Measurements from ENCODE around the gene JAZF1. TPM values are rescaled to one million over a fixed set of nuclear protein-coding genes. Genes with fewer than 3 reads are reported as not detected.

The JAZF1 gene
- total RNA-seq, 1 experiment from 2014 or later = 14.2 TPM

DNA sequence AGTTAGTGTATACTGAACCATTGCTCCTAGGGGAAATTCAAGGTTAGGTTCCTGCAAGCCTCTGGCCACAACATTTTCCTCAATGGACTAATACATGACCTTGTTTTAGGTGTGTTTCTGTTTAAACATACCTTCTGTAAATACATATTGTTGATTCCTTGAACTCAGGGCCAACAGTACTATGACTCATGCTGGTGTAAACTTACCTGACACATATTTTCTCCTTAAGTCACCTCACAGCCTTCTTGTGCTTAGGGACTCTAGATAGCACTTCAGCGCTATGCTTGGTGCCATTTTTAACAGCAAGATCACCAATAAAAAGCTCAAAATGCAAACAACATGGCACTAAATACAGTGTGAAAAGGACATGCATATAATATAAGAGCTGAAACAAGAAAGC is 264.2 kb downstream of the JAZF1 start:
- CTCF ChIA-PET = interaction anchor here (0.7 to 1.1 kb wide), 2 partner anchors 9 to 181 kb away, joined by 3 to 4 read pairs; no protein-coding TSS in a partner anchor
- no peaks in the 10 kb centered on the region for H3K27me3 Mint-ChIP-seq (ENCODE audit: insufficient read depth, unreplicated experiment)
- TF ChIP-seq, protein P1, sequence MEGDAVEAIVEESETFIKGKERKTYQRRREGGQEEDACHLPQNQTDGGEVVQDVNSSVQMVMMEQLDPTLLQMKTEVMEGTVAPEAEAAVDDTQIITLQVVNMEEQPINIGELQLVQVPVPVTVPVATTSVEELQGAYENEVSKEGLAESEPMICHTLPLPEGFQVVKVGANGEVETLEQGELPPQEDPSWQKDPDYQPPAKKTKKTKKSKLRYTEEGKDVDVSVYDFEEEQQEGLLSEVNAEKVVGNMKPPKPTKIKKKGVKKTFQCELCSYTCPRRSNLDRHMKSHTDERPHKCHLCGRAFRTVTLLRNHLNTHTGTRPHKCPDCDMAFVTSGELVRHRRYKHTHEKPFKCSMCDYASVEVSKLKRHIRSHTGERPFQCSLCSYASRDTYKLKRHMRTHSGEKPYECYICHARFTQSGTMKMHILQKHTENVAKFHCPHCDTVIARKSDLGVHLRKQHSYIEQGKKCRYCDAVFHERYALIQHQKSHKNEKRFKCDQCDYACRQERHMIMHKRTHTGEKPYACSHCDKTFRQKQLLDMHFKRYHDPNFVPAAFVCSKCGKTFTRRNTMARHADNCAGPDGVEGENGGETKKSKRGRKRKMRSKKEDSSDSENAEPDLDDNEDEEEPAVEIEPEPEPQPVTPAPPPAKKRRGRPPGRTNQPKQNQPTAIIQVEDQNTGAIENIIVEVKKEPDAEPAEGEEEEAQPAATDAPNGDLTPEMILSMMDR (IDR thresholded peaks at IDR 0.05; ENCODE audit: unreplicated experiment) = no peak
- intact Hi-C loops (cut with micrococcal nuclease) = no loop called here
- no peaks in the 10 kb centered on the region for H3K4me1 Mint-ChIP-seq (ENCODE audit: insufficient read depth, unreplicated experiment)
- H3K4me3 Mint-ChIP-seq (ENCODE audit: unreplicated experiment) = no peak overlapping the region
- POLR2A ChIA-PET = no interaction called here
- no peaks in the 10 kb centered on the region for H3K9me3 Mint-ChIP-seq (ENCODE audit: unreplicated experiment)
- H3K36me3 Mint-ChIP-seq (ENCODE audit: insufficient read depth, unreplicated experiment) = no peaks in the 10 kb centered on the region
- BruUV-seq (replicated peaks) = no TSS peak
- H3K27ac Mint-ChIP-seq (ENCODE audit: low read depth, unreplicated experiment) = no peak overlapping the region
- no peak for DNase-seq (ENCODE audit: unreplicated experiment)

DNA sequence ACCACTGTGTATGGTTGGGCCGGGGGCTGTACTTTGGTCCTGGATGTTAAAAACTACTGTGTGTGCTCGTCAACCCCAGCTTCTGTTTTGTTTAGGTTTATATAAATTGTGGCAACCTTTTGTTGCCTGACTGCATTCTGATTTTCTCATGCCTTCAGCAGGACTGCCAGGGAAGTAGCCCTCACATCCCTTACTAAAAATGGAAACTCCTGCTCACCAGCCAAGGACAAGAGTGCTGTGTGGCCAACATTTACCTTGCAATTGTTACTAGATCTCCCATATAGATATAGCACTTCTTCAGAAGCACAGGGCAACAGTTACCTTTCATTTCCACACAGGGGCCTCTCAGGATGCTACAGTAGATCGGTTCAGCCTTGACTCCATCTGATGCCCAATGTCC is 266.2 kb downstream of the JAZF1 start:
- Mint-ChIP-seq H3K4me3 (ENCODE audit: unreplicated experiment) (no peak overlapping the region), H3K27ac (ENCODE audit: low read depth, unreplicated experiment) (no peak overlapping the region), H3K4me1 (ENCODE audit: insufficient read depth, unreplicated experiment) (no peaks in the 10 kb centered on the region), H3K9me3 (ENCODE audit: unreplicated experiment) (no peaks in the 10 kb centered on the region), H3K27me3 (ENCODE audit: insufficient read depth, unreplicated experiment) (no peaks in the 10 kb centered on the region), H3K36me3 (ENCODE audit: insufficient read depth, unreplicated experiment) (no peaks in the 10 kb centered on the region)
- intact Hi-C loops (cut with micrococcal nuclease) = no loop called here
- no peak for DNase-seq (ENCODE audit: unreplicated experiment)
- POLR2A ChIA-PET = no interaction called here
- no TSS peak for BruUV-seq (replicated peaks)
- TF ChIP-seq, protein P1 (IDR thresholded peaks at IDR 0.05; ENCODE audit: unreplicated experiment) = no peak
- CTCF ChIA-PET = no interaction called here

DNA sequence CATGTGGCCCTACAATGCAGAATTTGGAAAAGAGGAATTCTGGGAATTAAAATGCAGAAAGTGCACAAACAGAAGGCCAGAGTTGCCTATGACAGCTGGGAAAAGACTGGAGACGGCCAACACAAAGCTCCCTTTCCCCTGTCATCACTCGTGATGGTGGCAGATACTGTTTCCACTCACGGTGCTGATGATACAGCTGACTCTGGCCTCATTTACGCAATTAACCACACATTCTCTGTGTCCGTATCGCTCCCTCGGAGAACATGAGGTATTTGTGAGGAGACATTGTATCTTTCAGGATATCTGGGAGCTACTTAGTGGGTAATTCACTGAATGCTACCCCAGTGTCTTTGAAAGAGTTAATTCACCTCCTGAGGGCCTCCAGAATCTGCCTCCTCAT is 267.8 kb downstream of the JAZF1 start:
- intact Hi-C loops (cut with micrococcal nuclease) = no loop called here
- POLR2A ChIA-PET = interaction anchor here (0.5 kb wide), 1 partner anchor 228 kb away, joined by 3 read pairs; no protein-coding TSS in a partner anchor
- TF ChIP-seq, protein P1 (IDR thresholded peaks at IDR 0.05; ENCODE audit: unreplicated experiment) = no peak
- BruUV-seq (replicated peaks) = no TSS peak
- Mint-ChIP-seq H3K4me1 (ENCODE audit: insufficient read depth, unreplicated experiment) (no peaks in the 10 kb centered on the region), H3K27me3 (ENCODE audit: insufficient read depth, unreplicated experiment) (no peaks in the 10 kb centered on the region), H3K27ac (ENCODE audit: low read depth, unreplicated experiment) (no peak overlapping the region), H3K36me3 (ENCODE audit: insufficient read depth, unreplicated experiment) (no peaks in the 10 kb centered on the region), H3K4me3 (ENCODE audit: unreplicated experiment) (no peak overlapping the region), H3K9me3 (ENCODE audit: unreplicated experiment) (no peaks in the 10 kb centered on the region)
- CTCF ChIA-PET = interaction anchor here (0.6 to 1.1 kb wide), 2 partner anchors 8 to 108 kb away, joined by 3 to 4 read pairs; no protein-coding TSS in a partner anchor
- no peak for DNase-seq (ENCODE audit: unreplicated experiment)

DNA sequence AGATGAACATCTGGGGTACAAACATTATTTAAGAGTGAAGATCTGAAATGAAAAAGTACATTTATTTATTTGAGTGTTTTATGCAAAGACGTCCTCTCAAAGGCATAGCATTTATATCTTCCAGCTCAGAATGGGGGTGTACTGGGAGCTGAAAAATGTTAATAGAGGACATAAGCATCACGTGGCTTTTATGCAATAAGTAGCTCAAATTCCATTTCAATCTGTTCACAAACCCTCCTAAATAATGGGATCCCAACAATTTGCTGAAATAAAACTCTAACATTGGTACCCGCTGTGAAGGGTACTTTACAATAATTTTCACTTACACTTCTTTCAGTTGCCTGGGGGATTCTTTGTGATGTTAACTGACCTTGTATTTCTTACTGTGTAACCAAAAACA is 268.7 kb downstream of the JAZF1 start:
- ChIA-PET POLR2A (interaction anchor here (0.6 kb wide), 1 partner anchor 233 kb away, joined by 3 read pairs; no protein-coding TSS in a partner anchor), CTCF (interaction anchor here (0.7 to 1.1 kb wide), 3 partner anchors 9 to 733 kb away, joined by 3 to 4 read pairs (median 3); no protein-coding TSS in a partner anchor)
- TF ChIP-seq, protein P1 (IDR thresholded peaks at IDR 0.05; ENCODE audit: unreplicated experiment) = no peak
- Mint-ChIP-seq H3K36me3 (ENCODE audit: insufficient read depth, unreplicated experiment) (no peaks in the 10 kb centered on the region), H3K27ac (ENCODE audit: low read depth, unreplicated experiment) (no peak overlapping the region), H3K4me3 (ENCODE audit: unreplicated experiment) (no peak overlapping the region), H3K27me3 (ENCODE audit: insufficient read depth, unreplicated experiment) (no peaks in the 10 kb centered on the region), H3K4me1 (ENCODE audit: insufficient read depth, unreplicated experiment) (no peaks in the 10 kb centered on the region), H3K9me3 (ENCODE audit: unreplicated experiment) (no peaks in the 10 kb centered on the region)
- intact Hi-C loops (cut with micrococcal nuclease) = no loop called here
- no peak for DNase-seq (ENCODE audit: unreplicated experiment)
- no TSS peak for BruUV-seq (replicated peaks)

Data from MCF 10A (cell line).